OCI-LY1 (cell line): ENCODE measurements around the gene HYPK.

Experiments
- CTCF ChIP-seq: fragments of 200-600 bp; sonication (generic), shearing (Covaris generic); IDR thresholded peaks from 2 replicates; pipeline ENCODE4 v1.5.1; 2017; ENCODE audit warnings: mild to moderate bottlenecking, antibody characterized with exemption, low read length, moderate library complexity, mixed read lengths
- EZH2 ChIP-seq: fragments of 200-600 bp; sonication (generic), shearing (Covaris generic); IDR thresholded peaks from 2 replicates; pipeline ENCODE4 v1.8.0; 2017; ENCODE audit warnings: borderline replicate concordance, mixed run types, mild to moderate bottlenecking, antibody characterized with exemption, low read length, moderate library complexity, mixed read lengths

DNA sequence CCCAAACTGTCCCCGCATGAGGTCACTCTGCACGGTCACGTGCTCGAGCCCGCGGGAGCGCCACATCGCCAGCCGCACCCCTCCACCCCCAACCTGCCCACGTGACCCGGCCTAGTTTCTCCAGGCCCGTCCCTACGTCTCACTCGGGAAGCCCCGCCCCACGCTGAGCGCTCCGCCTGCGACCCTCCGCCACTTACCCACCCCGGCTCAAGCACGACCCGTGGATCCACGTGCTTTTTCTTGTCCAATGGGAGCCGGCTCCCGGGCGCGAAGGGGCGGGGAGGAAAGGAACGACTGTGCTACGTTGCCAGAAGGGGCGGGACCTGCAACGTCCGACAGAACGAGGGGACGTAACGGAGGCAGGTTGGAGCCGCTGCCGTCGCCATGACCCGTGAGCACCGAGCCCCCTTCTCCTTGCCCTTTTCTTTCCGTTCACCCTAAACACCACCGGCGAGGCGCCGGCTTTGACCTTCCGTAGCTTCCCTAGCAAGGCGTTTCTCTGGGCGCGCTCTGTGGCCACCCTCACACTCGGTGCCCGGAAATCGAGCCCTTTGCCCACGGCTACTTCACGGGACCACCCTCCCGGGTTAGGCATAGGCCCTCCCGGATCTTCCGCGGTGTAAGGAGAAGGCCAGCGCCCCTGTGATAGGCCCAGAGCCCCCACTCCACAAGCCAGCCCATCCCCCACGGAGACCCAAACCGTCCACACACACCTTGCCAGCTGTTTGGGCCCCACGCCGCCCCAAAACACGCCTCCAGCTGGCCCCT, 8.2 kb upstream of the HYPK start, which contains the start of gene SERF2:
- TF ChIP-seq EZH2 (no peak), CTCF (no peak)
